Left renal pelvis (tissue), 4 donors: ENCODE results near the gene UAP1L1. TPM values are rescaled to one million over a fixed set of nuclear protein-coding genes. Genes with fewer than 3 reads are reported as not detected.

Experiments
- DNase-seq, 4 donors: peaks; one replicate each; pipeline ENCODE4 v3.0.0-alpha.2; 2013; ENCODE audit warnings: low read depth in 4 of 4, low spot score in 3 of 4
- polyA plus RNA-seq, 4 donors: library from polyadenylated mRNA; unstranded; fragments of 120-200 nt; gene quantifications; one replicate each; pipeline ENCODE4 v1.2.1, GENCODE V29; 2013; ENCODE audit not compliant: insufficient read length in 4 of 4

Gene UAP1L1
- polyA plus RNA-seq, 4 donors, result 1.6 to 6.6 (median 4.9) TPM

GRCh38 chr9:137041124-137041523 is 36.2 kb upstream of the UAP1L1 start:
- DNase-seq, result no peak

DNA sequence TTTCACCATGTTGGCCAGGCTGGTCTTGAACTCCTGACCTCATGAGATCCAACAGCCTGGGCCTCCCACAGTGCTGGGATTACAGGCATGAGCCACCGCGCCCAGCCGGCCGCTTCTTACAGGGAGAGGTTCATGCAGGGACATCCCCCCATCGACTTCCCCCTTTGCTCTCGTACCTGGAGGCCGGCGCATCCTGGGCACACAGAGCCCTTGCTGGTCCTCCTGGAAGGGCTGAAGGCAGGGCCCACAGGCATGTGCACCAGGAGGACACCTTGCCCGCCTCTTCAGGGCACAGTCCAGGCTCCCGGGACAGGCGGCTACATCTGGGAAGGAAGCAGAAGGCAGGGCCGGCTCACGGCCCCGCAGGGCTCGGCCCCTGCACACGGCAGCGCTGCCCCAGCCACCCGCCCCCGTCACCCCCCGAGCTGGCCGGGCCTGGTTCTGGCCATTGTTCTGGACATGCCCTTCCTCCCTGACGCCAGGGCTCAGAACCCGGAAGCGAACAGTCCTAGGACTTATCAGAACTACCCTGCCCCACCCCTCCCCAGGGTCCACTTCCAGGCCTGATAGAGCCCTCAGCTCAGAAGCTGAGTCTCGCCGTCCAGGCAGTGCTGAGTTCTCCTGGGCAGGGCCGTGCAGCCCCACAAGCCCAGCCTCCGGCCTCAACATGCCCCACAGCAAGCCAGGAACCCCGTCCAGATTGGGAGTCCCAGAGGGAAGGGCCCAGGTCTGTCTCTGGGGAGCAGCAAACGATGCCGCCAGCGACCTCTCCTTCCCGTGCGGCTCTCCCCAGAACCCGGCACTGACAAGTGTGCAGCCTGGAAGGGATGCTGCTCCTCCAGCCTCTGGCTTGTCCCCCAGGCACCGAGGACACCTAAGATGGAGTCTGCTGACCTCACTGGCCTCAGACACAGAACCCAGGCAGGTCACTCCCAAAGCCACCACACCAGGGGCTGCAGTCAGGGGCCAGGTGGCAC is 34.3 kb upstream of the UAP1L1 start:
- DNase-seq, result no peak

- no peak for DNase-seq
These were observed 33.3 kb upstream of the UAP1L1 start for GRCh38 chr9:137044037-137044436.

GRCh38 chr9:137044502-137045177 is 32.7 kb upstream of the UAP1L1 start:
- no peak for DNase-seq

DNA sequence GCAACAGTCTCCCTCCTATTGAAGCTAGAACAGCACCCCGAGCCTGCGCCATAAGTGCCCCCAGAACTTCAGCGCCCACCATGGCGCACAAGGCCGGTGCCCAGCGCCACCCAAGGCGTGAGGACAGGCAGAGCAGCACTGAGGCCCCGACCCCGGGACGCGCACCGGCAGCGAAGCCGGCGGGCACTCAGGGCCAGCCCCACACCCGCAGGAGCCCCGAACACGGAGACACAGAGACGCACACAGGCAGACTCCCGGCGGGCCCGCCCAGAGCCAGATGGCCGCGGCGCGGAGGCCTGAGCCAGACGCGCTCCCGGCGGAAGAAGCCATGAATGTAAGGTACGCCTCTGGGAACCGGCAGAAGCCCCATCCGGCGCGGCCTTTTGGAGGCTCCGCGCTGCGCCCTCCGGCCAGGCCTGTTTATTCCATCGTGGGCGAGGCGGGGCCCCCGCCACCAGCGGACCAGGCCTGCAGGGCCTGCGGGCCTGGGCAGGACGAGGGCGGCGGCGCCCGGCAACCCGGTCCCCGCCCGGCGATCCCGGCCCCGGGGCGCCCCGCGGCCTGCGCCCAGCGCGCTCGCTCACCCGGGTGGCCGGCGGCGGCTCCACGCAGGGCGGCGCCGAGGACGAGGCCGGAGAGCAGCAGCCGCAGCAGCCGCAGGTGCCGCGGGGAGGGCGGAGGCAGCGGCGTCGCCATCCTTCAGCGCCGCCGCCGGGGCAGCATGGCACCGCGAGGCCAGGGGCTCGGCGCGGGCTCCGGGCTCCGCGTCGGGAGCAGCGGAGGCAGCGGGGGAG is 31.8 kb upstream of the UAP1L1 start:
- DNase-seq, result no peak

DNA sequence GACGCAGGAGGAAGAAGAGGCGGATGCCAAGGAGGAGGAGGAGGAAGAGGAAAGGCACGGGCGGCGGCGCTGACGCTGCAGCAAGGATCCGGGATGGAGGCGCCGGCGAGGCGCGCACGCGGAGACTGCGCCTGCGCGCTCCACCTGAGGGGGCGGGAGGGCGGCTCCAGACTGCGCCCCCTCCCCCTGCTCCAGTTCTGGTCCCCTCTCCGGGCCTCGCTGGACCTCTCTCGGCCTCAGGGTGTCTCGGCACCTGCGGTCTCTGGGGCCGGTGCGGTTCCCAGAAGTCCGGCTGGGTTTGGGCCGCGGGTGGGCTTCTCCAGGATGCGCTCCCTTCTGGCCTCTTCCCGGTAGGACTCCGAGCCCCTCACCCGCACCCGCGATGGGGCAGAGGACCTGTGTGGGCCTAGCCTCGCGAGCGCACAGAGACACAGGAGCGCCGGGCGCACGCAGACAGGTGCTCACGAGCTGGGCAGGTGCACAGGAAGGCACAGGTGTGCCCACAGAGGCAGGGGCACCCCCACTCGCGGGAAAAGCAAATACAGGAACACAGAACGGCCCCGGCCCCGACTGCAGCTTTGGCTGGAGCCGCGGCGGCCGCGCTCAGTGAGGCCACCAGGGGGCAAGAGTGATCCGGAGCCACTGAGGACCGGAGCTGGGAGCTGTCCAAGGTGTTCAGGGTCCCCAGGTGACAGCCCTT is 31.1 kb upstream of the UAP1L1 start, which contains the start of gene NPDC1:
Gene NPDC1, minus strand, starts transcription at position 90 of the 700 bp plus-strand sequence. CDS start 188 bp downstream, outside the sequence.
- no peak for DNase-seq

- no peak for DNase-seq
These were observed 28.4 kb upstream of the UAP1L1 start for GRCh38 chr9:137048655-137049543.

DNA sequence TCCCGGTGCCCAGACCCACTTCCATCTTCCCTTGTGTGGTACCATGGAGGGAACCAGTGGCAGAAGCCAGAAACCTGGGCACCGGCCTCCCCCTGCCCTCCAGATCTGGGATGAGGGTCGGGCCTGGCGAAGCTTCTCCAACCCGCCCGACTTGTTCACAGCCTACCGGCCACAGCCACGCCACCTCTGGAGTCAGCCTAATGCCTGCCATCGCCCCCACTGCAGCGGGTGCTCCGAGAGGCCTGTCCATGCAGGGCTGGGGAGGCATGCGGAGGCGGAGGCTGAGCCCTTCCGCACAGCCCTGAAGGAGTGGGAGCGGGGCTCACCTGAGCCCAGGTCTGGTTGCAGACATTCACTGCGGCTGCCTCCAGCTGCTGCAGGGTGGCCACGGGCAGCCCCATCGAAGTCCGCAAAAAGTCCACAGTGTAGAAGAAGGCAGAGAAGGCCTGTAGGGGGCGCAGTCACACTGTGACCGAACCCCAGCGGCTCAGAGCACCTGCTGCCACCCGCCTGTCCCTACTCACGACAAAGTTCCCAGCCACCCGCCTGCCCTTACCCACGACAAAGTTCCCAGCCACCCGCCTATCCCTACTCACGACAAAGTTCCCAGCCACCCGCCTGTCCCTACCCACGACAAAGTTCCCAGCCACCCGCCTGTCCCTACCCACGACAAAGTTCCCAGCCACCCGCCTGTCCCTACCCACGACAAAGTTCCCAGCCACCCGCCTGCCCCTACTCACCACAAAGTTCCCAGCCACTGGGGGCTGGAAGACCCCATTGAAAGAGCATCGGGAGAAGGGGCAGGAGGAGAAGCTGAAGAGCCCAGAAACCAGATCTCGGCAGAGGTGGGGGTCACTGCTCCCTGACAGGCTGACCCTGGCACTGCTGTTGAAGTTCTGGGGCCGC is 27.5 kb upstream of the UAP1L1 start:
- DNase-seq, result no peak

DNA sequence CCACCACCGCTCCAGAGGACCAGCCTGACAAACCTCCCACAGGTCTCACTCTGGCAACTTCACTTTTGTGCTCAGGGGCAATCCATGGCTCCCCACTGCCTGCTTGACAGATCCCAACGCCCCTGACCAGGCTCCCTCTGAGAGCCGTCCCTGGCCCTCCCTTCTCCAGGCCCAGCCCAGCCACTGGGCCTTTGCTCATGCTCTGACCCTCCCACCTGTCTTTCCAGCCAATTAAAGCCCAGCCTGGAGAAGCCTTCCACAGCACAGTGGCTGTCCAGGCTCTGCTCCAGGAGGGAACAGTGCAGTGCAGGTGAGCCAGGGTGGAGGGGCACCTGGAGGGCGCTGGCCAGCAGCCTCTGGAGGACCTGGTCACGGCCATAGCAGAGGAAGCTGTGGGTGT is 26.7 kb upstream of the UAP1L1 start:
- DNase-seq, result no peak

GRCh38 chr9:137051145-137051724 is 26.1 kb upstream of the UAP1L1 start:
- no peak for DNase-seq

DNA sequence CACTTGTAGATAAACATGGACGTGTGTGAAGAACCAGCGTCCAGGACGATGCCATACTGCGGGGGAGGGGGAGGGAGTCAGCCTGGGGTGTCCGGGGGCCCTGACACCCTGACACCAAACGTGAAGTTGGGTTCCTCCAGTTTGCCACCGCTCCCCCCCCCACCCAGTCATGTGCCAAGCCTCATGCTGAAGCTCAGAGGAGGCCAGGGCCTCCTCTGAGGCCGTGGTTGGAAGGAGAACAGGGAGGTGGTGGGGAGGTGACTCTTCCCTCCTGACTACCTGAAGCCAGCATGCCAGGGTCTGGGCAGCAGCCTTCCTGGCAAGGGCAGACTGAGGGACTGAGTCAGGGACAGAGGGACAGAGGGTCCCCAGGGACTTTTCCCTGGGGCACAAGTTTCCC is 25.0 kb upstream of the UAP1L1 start:
- no peak for DNase-seq

GRCh38 chr9:137052998-137053943 is 24.0 kb upstream of the UAP1L1 start:
- DNase-seq, result no peak

DNA sequence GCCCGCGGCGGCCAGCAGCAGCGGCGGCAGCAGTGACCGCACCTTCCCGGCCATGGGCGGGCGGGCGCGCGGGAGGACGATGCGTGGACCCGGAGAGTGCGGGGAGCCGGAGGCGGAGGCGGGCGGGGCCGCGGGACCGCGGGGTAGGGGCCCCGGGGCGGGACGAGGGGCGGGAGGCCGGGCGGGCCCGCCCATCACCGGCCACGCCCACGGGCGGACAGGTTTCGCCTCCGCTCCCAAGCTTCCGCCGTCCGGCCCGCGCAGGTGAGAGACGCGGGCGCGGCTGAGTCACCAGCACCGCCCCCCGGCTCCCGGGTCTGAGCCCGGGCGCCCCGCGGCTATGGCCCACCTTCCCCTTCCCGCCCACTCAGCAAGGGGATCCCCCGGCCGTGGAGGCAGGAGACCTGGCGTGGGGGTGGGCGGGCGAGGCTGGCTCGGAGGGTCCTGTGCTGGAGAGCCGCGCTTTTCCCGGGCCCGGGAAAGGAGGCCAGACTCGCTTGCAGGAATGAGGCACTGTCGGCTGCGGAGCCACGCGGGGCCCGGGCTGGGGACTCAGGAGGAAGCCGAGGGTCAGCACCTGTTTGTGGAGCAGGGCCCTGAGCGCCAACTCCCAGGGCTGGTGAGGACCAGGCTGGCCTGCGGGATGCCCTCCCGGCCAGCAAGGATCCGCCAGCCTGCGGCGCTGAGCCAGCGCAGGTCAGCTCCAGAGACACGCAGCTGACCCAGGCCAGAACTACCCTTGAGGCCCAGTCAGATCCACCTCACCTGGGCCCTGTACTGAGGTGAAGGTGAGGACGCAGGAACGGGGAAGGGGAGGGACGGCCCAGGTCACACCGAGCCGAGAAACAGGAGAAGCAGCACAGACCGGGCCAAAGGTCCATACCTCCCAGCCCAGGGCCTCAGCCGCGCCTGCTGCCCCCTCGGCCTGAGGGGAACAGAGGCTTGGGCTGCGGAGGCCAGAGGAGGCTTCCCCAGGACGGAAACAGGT is 23.1 kb upstream of the UAP1L1 start, which contains the start of gene ENTPD2:
Gene ENTPD2, minus strand, starts transcription at position 118 of the 988 bp plus-strand sequence. Its CDS starts 64 bp downstream, at position 54.
- DNase-seq, result no peak

- DNase-seq, result no peak
These were observed 22.4 kb upstream of the UAP1L1 start for GRCh38 chr9:137054932-137055384.
